ENCODE data around the gene MRPL4. TPM values are rescaled to one million over a fixed set of nuclear protein-coding genes. Genes with fewer than 3 reads are reported as not detected.
A peak's percentile ranks its signal among the peaks of the same experiment; 100 is the strongest.

Gene MRPL4
- total RNA-seq, 2 donors from 2014 or later: 28.4 to 29.9 TPM

- Histone ChIP-seq H3K36me3 (no peaks in the 10 kb centered on the region), H3K4me1 (ENCODE audit: control insufficient read depth in 1 of 2, low read depth in 2 of 2) (peaks cover 39 to 53% of the 10 kb centered on the region in 2 donors), H3K4me3 (peak overlapping the region; percentile 74), H3K27ac (peak overlapping the region in 1 of 2 donors; percentile 28), H3K27me3 (replicated peaks; ENCODE audit: insufficient read depth) (peaks cover 36% of the 10 kb centered on the region), H3K9me3 (no peaks in the 10 kb centered on the region)
- ATAC-seq (ENCODE audit: insufficient number of reproducible peaks, low FRiP score, low read depth) (no peak), DNase-seq (ENCODE audit: low spot score) (no peak)
- TF ChIP-seq CTCF (IDR thresholded peaks at IDR 0.05): no peak
Measured at GRCh38 chr19:10292789-10293636, 41.0 kb downstream of the MRPL4 start.

- peaks cover 35 to 49% of the 10 kb centered on the region in 2 donors for H3K4me1 ChIP-seq (ENCODE audit: control insufficient read depth in 1 of 2, low read depth in 2 of 2)
- no peak overlapping the region for H3K27ac ChIP-seq
- TF ChIP-seq CTCF (IDR thresholded peaks at IDR 0.05): no peak
- H3K9me3 ChIP-seq: no peaks in the 10 kb centered on the region
- no peak for DNase-seq (ENCODE audit: low spot score)
- peaks cover 36% of the 10 kb centered on the region for H3K27me3 ChIP-seq (replicated peaks; ENCODE audit: insufficient read depth)
- H3K36me3 ChIP-seq: no peaks in the 10 kb centered on the region
- no peak overlapping the region for H3K4me3 ChIP-seq
- ATAC-seq (ENCODE audit: insufficient number of reproducible peaks, low FRiP score, low read depth): no peak
Measured at GRCh38 chr19:10293637-10294367, 41.8 kb downstream of the MRPL4 start.

- DNase-seq (ENCODE audit: low spot score) (no peak), ATAC-seq (ENCODE audit: insufficient number of reproducible peaks, low FRiP score, low read depth) (no peak)
- Histone ChIP-seq H3K9me3 (no peaks in the 10 kb centered on the region), H3K4me3 (no peak overlapping the region), H3K4me1 (ENCODE audit: control insufficient read depth in 1 of 2, low read depth in 2 of 2) (peaks cover 30 to 44% of the 10 kb centered on the region in 2 donors), H3K27me3 (replicated peaks; ENCODE audit: insufficient read depth) (peaks cover 33% of the 10 kb centered on the region), H3K36me3 (no peaks in the 10 kb centered on the region), H3K27ac (no peak overlapping the region)
- no peak for TF ChIP-seq CTCF (IDR thresholded peaks at IDR 0.05)
Measured at GRCh38 chr19:10294368-10294697, 42.3 kb downstream of the MRPL4 start.

- peaks cover 23 to 33% of the 10 kb centered on the region in 2 donors for H3K4me1 ChIP-seq (ENCODE audit: control insufficient read depth in 1 of 2, low read depth in 2 of 2)
- H3K27ac ChIP-seq: no peak overlapping the region
- no peak for DNase-seq (ENCODE audit: low spot score)
- H3K4me3 ChIP-seq: peak overlapping the region; percentile 55
- no peak for ATAC-seq (ENCODE audit: insufficient number of reproducible peaks, low FRiP score, low read depth)
- no peak for TF ChIP-seq CTCF (IDR thresholded peaks at IDR 0.05)
- H3K36me3 ChIP-seq: no peaks in the 10 kb centered on the region
- peaks cover 32% of the 10 kb centered on the region for H3K27me3 ChIP-seq (replicated peaks; ENCODE audit: insufficient read depth)
- H3K9me3 ChIP-seq: no peaks in the 10 kb centered on the region
Measured at GRCh38 chr19:10295305-10295846, 43.4 kb downstream of the MRPL4 start.
